Common myeloid progenitor, CD34-positive (primary cell): ENCODE results near the gene ADAMTSL5.

Source experiments
- CTCF ChIA-PET: fragments of 350-600 bp; sonication (Branson Sonifier 250); formaldehyde crosslinking; loops from one replicate; lab custom pipeline; 2021; ENCODE audit warnings: antibody characterized with exemption; lab: Charles Lee
- POLR2A ChIA-PET: fragments of 350-600 bp; sonication (Branson Sonifier 250); formaldehyde crosslinking; loops from one replicate; lab custom pipeline; 2021; ENCODE audit warnings: antibody characterized with exemption; lab: Charles Lee
- DNase-seq, 3 donors: peaks; one replicate each; pipeline versions ENCODE4 v3.0.0 to v3.0.0-alpha.2; 2013
- H3K27ac ChIP-seq, 2 experiments: 1 replicate in 1 of 2; 2 replicates in 1 of 2; pipeline ENCODE4 v1.7.0; 2013; ENCODE audit warnings: inconsistent platforms in 2 of 2, low read length in 2 of 2, mild to moderate bottlenecking in 2 of 2, low read depth in 1 of 2, moderate library complexity in 1 of 2; ENCODE audit not compliant: severe bottlenecking in 2 of 2, insufficient read depth in 1 of 2, poor library complexity in 1 of 2
- H3K27me3 ChIP-seq, 5 experiments: replicated peaks in 2 of 5; 1 replicate in 3 of 5; 2 replicates in 2 of 5; pipeline versions ENCODE4 v1.6.1 to v1.7.0; 2013; ENCODE audit warnings: low read length in 4 of 5, mild to moderate bottlenecking in 2 of 5, moderate library complexity in 2 of 5, inconsistent platforms in 1 of 5; ENCODE audit not compliant: insufficient read depth in 5 of 5, control insufficient read depth in 4 of 5
- H3K36me3 ChIP-seq, 4 experiments: 1 replicate in 2 of 4; 2 replicates in 2 of 4; pipeline versions ENCODE4 v1.6.1 to v1.7.0; 2013; ENCODE audit warnings: low read length in 3 of 4, control low read depth in 1 of 4, mild to moderate bottlenecking in 1 of 4; ENCODE audit not compliant: control insufficient read depth in 4 of 4, insufficient read depth in 4 of 4
- H3K4me1 ChIP-seq, 4 experiments: 1 replicate in 3 of 4; 2 replicates in 1 of 4; pipeline versions ENCODE4 v1.6.1 to v1.7.1; 2013; ENCODE audit warnings: low read length in 3 of 4, mild to moderate bottlenecking in 3 of 4, control low read depth in 1 of 4, inconsistent platforms in 1 of 4, moderate library complexity in 1 of 4; ENCODE audit not compliant: control insufficient read depth in 4 of 4, insufficient read depth in 4 of 4; ENCODE audit errors: control extremely low read depth in 1 of 4
- H3K4me3 ChIP-seq, 7 experiments: 1 replicate in 4 of 7; 2 replicates in 3 of 7; pipeline versions ENCODE4 v1.5.1 to v1.7.0; 2013; ENCODE audit warnings: mild to moderate bottlenecking in 7 of 7, low read length in 6 of 7, moderate library complexity in 6 of 7, inconsistent platforms in 2 of 7, low read depth in 2 of 7, control low read depth in 1 of 7; ENCODE audit not compliant: insufficient read depth in 4 of 7, control insufficient read depth in 1 of 7; ENCODE audit errors: extremely low read depth in 1 of 7
- H3K9me3 ChIP-seq, 5 experiments: 1 replicate in 4 of 5; 2 replicates in 1 of 5; pipeline versions ENCODE4 v1.6.1 to v1.7.1; 2013; ENCODE audit warnings: low read length in 4 of 5, mild to moderate bottlenecking in 2 of 5, inconsistent platforms in 1 of 5, low read depth in 1 of 5, moderate library complexity in 1 of 5; ENCODE audit not compliant: control insufficient read depth in 4 of 5, insufficient read depth in 2 of 5; ENCODE audit errors: control extremely low read depth in 1 of 5
- WGBS: methylation state at CpG from one replicate; pipeline ENCODE4 v1.1.5; 2013; ENCODE audit not compliant: insufficient coverage; 5-methylcytosine and 5-hydroxymethylcytosine counted together

ADAMTSL5 gene

GRCh38 chr19:1461862-1462261 lies 51.0 kb downstream of the ADAMTSL5 start:
- 96% methylated on average over 9 of the region's 24 CpGs for WGBS
- POLR2A ChIA-PET: no interaction called here
- Histone ChIP-seq H3K27me3 (peaks cover 0 to 54% (median 26%) of the 10 kb centered on the region in 5 experiments), H3K27ac (no peak overlapping the region), H3K4me1 (peaks cover 0 to 19% (median 10%) of the 10 kb centered on the region in 4 experiments), H3K4me3 (no peak overlapping the region), H3K9me3 (no peaks in the 10 kb centered on the region), H3K36me3 (peaks cover 0 to 3% (median 0%) of the 10 kb centered on the region in 4 experiments)
- CTCF ChIA-PET: interaction anchor here (0.6 kb wide), 1 partner anchor 65 kb away, joined by 3 read pairs; no protein-coding TSS in a partner anchor
- no peak for DNase-seq

GRCh38 chr19:1460033-1460995 lies 52.5 kb downstream of the ADAMTSL5 start:
- no peak overlapping the region for H3K27ac ChIP-seq
- POLR2A ChIA-PET: no interaction called here
- 99% methylated on average over 30 of the region's 36 CpGs for WGBS
- H3K9me3 ChIP-seq: no peaks in the 10 kb centered on the region
- peaks cover 0 to 21% (median 17%) of the 10 kb centered on the region in 4 experiments for H3K4me1 ChIP-seq
- peaks cover 0 to 51% (median 19%) of the 10 kb centered on the region in 5 experiments for H3K27me3 ChIP-seq
- DNase-seq: no peak
- CTCF ChIA-PET: no interaction called here
- H3K36me3 ChIP-seq: peaks cover 0 to 3% (median 0%) of the 10 kb centered on the region in 4 experiments
- H3K4me3 ChIP-seq: no peak overlapping the region

- POLR2A ChIA-PET: no interaction called here
- Histone ChIP-seq H3K27me3 (peaks cover 0 to 46% (median 19%) of the 10 kb centered on the region in 5 experiments), H3K4me1 (peaks cover 0 to 25% (median 21%) of the 10 kb centered on the region in 4 experiments), H3K4me3 (no peak overlapping the region), H3K27ac (no peak overlapping the region), H3K36me3 (peaks cover 0 to 3% (median 0%) of the 10 kb centered on the region in 4 experiments), H3K9me3 (no peaks in the 10 kb centered on the region)
- 86% methylated on average over 6 of the region's 9 CpGs for WGBS
- DNase-seq: no peak
- CTCF ChIA-PET: interaction anchor here (3.1 to 7.3 kb wide), 2 partner anchors 8 to 17 kb away, joined by 15 to 49 read pairs; no protein-coding TSS in a partner anchor
Observed at GRCh38 chr19:1459479-1459878, 53.3 kb downstream of the ADAMTSL5 start.

- WGBS: 91% methylated on average over 16 of the region's 16 CpGs
- peaks cover 0 to 57% (median 25%) of the 10 kb centered on the region in 5 experiments for H3K27me3 ChIP-seq
- ChIA-PET POLR2A (no interaction called here), CTCF (interaction anchor here (1.0 to 7.3 kb wide), 4 partner anchors 9 to 15 kb away, joined by 3 to 49 read pairs (median 10); no protein-coding TSS in a partner anchor)
- no peak for DNase-seq
- no peak overlapping the region for H3K27ac ChIP-seq
- no peaks in the 10 kb centered on the region for H3K9me3 ChIP-seq
- H3K36me3 ChIP-seq: peaks cover 0 to 3% (median 0%) of the 10 kb centered on the region in 4 experiments
- no peak overlapping the region for H3K4me3 ChIP-seq
- H3K4me1 ChIP-seq: peaks cover 0 to 35% (median 24%) of the 10 kb centered on the region in 4 experiments
Observed at GRCh38 chr19:1457892-1458291, 54.9 kb downstream of the ADAMTSL5 start.

GRCh38 chr19:1457031-1457739 lies 55.6 kb downstream of the ADAMTSL5 start:
- Histone ChIP-seq H3K4me1 (peaks cover 0 to 35% (median 24%) of the 10 kb centered on the region in 4 experiments), H3K27ac (no peak overlapping the region), H3K36me3 (peaks cover 0 to 3% (median 0%) of the 10 kb centered on the region in 4 experiments), H3K4me3 (no peak overlapping the region), H3K27me3 (peaks cover 0 to 64% (median 25%) of the 10 kb centered on the region in 5 experiments), H3K9me3 (no peaks in the 10 kb centered on the region)
- ChIA-PET CTCF (interaction anchor here (2.6 to 7.3 kb wide), 3 partner anchors 10 to 16 kb away, joined by 6 to 49 read pairs (median 15); no protein-coding TSS in a partner anchor), POLR2A (no interaction called here)
- DNase-seq: no peak
- WGBS: 18% methylated on average over 43 of the region's 48 CpGs

GRCh38 chr19:1456121-1456900 lies 56.5 kb downstream of the ADAMTSL5 start:
- POLR2A ChIA-PET: no interaction called here
- peaks cover 0 to 35% (median 24%) of the 10 kb centered on the region in 4 experiments for H3K4me1 ChIP-seq
- CTCF ChIA-PET: interaction anchor here (0.9 to 7.3 kb wide), 6 partner anchors 11 to 20 kb away, joined by 3 to 49 read pairs (median 10); no protein-coding TSS in a partner anchor

More at GRCh38 chr19:1456121-1456900, 56.5 kb downstream of the ADAMTSL5 start:
- peaks cover 0 to 73% (median 29%) of the 10 kb centered on the region in 5 experiments for H3K27me3 ChIP-seq
- no peak overlapping the region for H3K27ac ChIP-seq
- H3K36me3 ChIP-seq: peaks cover 0 to 3% (median 0%) of the 10 kb centered on the region in 4 experiments
- peak overlapping the region in 1 of 7 experiments; percentile 26 for H3K4me3 ChIP-seq
- no peak for DNase-seq
- 24% methylated on average over 30 of the region's 43 CpGs for WGBS
- no peaks in the 10 kb centered on the region for H3K9me3 ChIP-seq
